Measurements from ENCODE around the gene P2RX2.

- TF ChIP-seq POLR2A (IDR thresholded peaks at IDR 0.05; ENCODE audit: low read depth, low read length) (no peak), CHD1 (IDR thresholded peaks at IDR 0.05; ENCODE audit: low read depth, low read length) (no peak)
Measured at GRCh38 chr12:132578118-132578517, 40.5 kb upstream of the P2RX2 start.

Data from IMR-90 (cell line).